ENCODE data around the gene S100Z.
"Not testable (repeated sequence)": the region's sequence is repeated elsewhere in the genome, so short reads cannot be mapped to it uniquely, and the experiment has no call there.

Gene S100Z

DNA sequence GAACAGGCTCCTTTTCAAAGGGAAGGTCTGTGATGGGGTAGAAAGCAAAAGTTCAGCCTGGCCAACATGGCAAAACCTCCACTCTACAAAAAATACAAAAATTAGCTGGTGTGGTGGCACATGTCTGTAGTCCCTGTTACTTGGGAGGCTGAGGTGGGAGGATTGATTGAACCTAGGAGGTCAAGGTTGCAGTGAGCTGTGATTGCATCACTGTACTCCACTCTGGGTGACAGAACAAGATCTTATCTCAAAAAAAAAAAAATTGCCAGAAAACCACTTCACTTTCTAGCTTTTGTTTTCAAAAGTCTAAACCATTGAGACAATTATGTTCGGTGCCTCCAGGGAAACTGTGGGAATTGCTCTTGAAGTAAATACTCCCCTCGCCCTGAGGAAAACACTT lies 43.5 kb downstream of the S100Z start:
- peaks cover 15% of the 10 kb centered on the region for H3K27me3 ChIP-seq
- H3K36me3 ChIP-seq: no peaks in the 10 kb centered on the region
- no peak for DNase-seq
- H3K4me1 ChIP-seq: no peaks in the 10 kb centered on the region
- no peaks in the 10 kb centered on the region for H3K9me3 ChIP-seq
- H3K4me3 ChIP-seq (ENCODE audit: low read depth, low read length): no peak overlapping the region
- TF ChIP-seq, protein P1, sequence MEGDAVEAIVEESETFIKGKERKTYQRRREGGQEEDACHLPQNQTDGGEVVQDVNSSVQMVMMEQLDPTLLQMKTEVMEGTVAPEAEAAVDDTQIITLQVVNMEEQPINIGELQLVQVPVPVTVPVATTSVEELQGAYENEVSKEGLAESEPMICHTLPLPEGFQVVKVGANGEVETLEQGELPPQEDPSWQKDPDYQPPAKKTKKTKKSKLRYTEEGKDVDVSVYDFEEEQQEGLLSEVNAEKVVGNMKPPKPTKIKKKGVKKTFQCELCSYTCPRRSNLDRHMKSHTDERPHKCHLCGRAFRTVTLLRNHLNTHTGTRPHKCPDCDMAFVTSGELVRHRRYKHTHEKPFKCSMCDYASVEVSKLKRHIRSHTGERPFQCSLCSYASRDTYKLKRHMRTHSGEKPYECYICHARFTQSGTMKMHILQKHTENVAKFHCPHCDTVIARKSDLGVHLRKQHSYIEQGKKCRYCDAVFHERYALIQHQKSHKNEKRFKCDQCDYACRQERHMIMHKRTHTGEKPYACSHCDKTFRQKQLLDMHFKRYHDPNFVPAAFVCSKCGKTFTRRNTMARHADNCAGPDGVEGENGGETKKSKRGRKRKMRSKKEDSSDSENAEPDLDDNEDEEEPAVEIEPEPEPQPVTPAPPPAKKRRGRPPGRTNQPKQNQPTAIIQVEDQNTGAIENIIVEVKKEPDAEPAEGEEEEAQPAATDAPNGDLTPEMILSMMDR (IDR thresholded peaks at IDR 0.05; ENCODE audit: low read depth, low read length): no peak

DNA sequence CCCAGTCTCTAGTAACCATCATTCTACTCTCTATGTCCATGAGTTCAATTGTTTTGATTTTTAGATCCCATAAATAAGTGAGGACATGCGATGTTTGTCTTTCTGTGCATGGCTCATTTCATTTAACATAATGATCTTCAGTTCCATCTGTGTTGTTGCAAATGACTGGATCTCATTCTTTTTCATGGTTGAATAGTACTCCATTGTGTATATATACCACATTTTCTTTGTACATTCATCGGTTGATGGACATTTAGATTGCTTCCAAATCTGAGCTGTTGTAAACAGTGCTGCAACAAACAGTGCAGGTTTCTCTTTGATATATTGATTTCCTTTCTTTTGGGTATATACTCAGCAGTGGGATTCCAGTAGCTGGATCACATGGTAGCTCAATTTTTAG lies 46.4 kb downstream of the S100Z start:
- TF ChIP-seq, protein P1 (IDR thresholded peaks at IDR 0.05; ENCODE audit: low read depth, low read length): no peak
- no peak for DNase-seq
- H3K36me3 ChIP-seq: no peaks in the 10 kb centered on the region
- H3K9me3 ChIP-seq: no peaks in the 10 kb centered on the region
- H3K4me3 ChIP-seq (ENCODE audit: low read depth, low read length): no peak overlapping the region
- H3K4me1 ChIP-seq: no peaks in the 10 kb centered on the region
- peaks cover 15% of the 10 kb centered on the region for H3K27me3 ChIP-seq

DNA sequence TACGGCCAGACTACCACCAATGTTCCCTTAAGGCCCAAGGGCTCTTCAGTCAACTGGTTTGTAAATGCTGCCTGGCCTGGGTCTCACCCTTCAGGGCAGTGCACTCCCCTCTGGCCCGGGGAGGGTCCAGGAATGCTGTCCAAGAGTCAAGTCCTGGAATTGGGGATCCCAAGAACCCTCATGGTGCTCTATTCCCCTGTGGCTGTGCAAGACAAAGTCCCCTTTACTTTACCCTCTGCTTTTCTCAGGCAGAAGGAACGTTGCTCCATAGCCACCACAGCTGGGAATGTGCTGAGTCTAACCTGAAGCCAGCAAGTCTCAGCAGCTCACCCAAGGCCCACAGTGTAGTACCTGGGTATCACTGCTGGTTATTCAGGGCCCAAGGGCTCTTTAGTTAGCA lies 51.7 kb downstream of the S100Z start:
- H3K27me3 ChIP-seq: peaks cover 3% of the 10 kb centered on the region; the same call in 1 of the 2 replicates
- TF ChIP-seq, protein P1 (IDR thresholded peaks at IDR 0.05; ENCODE audit: low read depth, low read length): no peak
- no peaks in the 10 kb centered on the region for H3K9me3 ChIP-seq
- H3K4me1 ChIP-seq: no peaks in the 10 kb centered on the region
- H3K36me3 ChIP-seq: no peaks in the 10 kb centered on the region
- H3K4me3 ChIP-seq (ENCODE audit: low read depth, low read length): no peak overlapping the region
- DNase-seq: no peak

DNA sequence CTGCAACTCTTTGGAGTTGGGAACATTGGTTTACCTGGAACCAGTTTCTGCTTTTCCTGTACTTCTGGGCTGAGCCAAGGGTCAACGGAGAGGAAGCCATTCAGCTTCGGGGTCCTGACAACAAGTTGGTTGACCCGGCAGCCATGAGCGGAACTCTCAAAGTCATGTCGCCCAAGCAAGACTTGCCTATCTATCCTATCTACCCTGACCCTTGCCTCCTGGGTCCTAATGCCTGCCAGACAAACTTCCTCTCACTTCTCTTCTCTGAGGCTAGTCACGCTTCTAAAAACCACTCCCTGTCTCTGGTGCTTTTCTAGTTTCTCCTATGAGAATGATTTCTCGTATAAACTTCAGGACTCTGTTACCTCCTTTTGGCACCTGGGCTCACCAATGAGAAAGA lies 58.4 kb downstream of the S100Z start:
- no peaks in the 10 kb centered on the region for H3K9me3 ChIP-seq
- H3K4me1 ChIP-seq: no peaks in the 10 kb centered on the region
- no peak for DNase-seq
- H3K36me3 ChIP-seq: no peaks in the 10 kb centered on the region
- TF ChIP-seq, protein P1 (IDR thresholded peaks at IDR 0.05; ENCODE audit: low read depth, low read length): no peak
- no peak overlapping the region for H3K4me3 ChIP-seq (ENCODE audit: low read depth, low read length)
- H3K27me3 ChIP-seq: no peaks in the 10 kb centered on the region

DNA sequence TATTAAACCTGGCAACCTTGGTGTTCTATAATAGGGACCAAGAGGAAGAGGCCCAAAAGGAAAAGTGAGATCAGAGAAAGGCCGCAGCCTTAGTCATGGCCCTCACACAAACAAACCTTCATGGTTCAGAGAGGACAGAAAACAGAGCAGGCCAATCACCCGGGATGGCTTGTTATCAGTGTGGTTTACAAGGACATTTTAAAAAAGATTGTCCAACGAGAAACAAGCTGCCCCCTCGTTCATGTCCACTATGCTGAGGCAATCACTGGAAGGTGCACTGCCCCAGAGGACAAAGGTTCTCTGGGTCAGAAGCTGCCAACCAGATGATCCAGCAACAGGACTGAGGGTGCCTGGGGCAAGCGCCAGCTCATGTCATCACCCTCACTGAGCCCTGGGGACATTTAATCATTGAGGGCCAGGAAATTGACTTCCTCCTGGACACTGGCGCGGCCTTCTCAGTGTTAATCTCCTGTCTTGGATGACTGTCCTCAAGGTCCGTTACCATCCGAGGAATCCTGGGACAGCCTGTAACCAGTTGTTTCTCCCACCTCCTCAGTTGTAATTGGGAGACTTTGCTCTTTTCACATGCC lies 60.6 kb downstream of the S100Z start:
- H3K9me3 ChIP-seq; DNase-seq; H3K36me3 ChIP-seq; H3K27me3 ChIP-seq; H3K4me3 ChIP-seq (ENCODE audit: low read depth, low read length); H3K4me1 ChIP-seq: not testable (repeated sequence)

DNA sequence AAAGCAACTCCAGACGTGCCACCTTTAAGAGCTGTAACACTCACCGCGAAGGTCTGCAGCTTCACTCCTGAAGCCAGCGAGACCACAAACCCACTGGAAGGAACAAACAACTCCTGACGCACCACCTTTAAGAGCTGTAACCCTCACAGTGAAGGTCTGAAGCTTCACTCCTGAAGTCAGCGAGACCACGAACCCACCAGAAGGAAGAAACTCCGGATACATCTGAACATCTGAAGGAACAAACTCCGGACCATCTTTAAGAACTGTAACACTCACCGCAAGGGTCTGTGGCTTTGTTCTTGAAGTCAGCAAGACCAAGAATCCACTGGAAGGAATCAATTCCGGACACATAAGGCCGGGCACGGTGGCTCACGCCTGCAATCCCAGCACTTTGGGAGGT lies 64.9 kb downstream of the S100Z start:
- H3K27me3 ChIP-seq; H3K4me3 ChIP-seq (ENCODE audit: low read depth, low read length); DNase-seq; H3K36me3 ChIP-seq; H3K9me3 ChIP-seq; H3K4me1 ChIP-seq: not testable (repeated sequence)

DNA sequence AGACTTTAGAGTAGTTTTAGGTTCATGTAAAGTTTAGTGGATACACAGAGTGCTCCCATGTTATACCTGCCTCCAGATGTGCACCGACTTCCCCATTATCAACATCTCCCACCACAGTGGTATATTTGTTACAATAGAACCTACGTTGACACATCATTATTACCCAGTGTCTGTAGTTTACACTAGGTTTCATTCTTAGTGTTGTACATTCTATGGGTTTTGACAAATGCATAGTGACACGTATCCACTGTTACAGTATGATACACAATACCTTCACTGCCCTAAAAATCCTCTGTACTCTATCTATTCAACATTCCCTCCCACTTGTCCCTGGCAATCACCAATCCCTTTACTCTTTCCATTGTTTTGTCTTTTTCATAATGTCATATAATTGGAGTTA lies 68.7 kb downstream of the S100Z start:
- Histone ChIP-seq H3K9me3 (no peaks in the 10 kb centered on the region), H3K27me3 (no peaks in the 10 kb centered on the region), H3K36me3 (no peaks in the 10 kb centered on the region), H3K4me1 (no peaks in the 10 kb centered on the region), H3K4me3 (ENCODE audit: low read depth, low read length) (no peak overlapping the region)
- DNase-seq: no peak
- TF ChIP-seq, protein P1 (IDR thresholded peaks at IDR 0.05; ENCODE audit: low read depth, low read length): no peak

Data from BE2C (cell line).